Colonic mucosa (tissue), 4 donors: Measurements from ENCODE around the gene HOXC5. TPM values are rescaled to one million over a fixed set of nuclear protein-coding genes. Genes with fewer than 3 reads are reported as not detected.
"Not testable (repeated sequence)": the region's sequence is repeated elsewhere in the genome, so short reads cannot be mapped to it uniquely, and the experiment has no call there.

Source experiments
- DNase-seq: peaks from one replicate; pipeline ENCODE4 v3.0.0-alpha.2; 2020
- H3K27ac ChIP-seq: fragments of 200-600 bp; one replicate; pipeline ENCODE4 v1.8.0; 2021
- H3K27me3 ChIP-seq: fragments of 200-600 bp; one replicate; pipeline ENCODE4 v1.8.0; 2021
- H3K36me3 ChIP-seq: fragments of 200-600 bp; one replicate; pipeline ENCODE4 v1.8.0; 2021
- H3K4me1 ChIP-seq: fragments of 200-600 bp; one replicate; pipeline ENCODE4 v1.8.0; 2021; ENCODE audit warnings: mild to moderate bottlenecking
- H3K4me3 ChIP-seq: fragments of 200-600 bp; one replicate; pipeline ENCODE4 v1.8.0; 2021
- H3K9ac ChIP-seq, 2 donors: one replicate each; pipeline ENCODE4 v1.7.0; 2013; ENCODE audit warnings: control low read depth in 2 of 2, low read depth in 2 of 2, low read length in 2 of 2
- H3K9me3 ChIP-seq: fragments of 200-600 bp; one replicate; pipeline ENCODE4 v1.8.0; 2021
- CTCF ChIP-seq: fragments of 200-600 bp; IDR thresholded peaks from one replicate; pipeline ENCODE4 v1.8.0; 2022; ENCODE audit warnings: antibody characterized with exemption, mild to moderate bottlenecking
- intact Hi-C: fragments of 100-400 bp; cut with DNase I; formaldehyde crosslinking; loops from one replicate; pipeline ENCODE4 v1.14.1; 2022
- total RNA-seq, 2 donors: library from RNA; stranded (reverse); fragmentation: NEBNext Ultra II Directional in 1 of 2; extraction: Animal tissue kit (Norgen Biotek cat#: 25700) in 1 of 2; gene quantifications; one replicate each; pipeline ENCODE4 v1.2.1, GENCODE V29; 2021
- donor health status: healthy.
- donor health status: DM: no; HTN: no; CAD: no.
- donor health status: DM: no; HTN: no; CAD: no.

Gene HOXC5
- total RNA-seq, 2 donors from 2014 or later = not detected

DNA sequence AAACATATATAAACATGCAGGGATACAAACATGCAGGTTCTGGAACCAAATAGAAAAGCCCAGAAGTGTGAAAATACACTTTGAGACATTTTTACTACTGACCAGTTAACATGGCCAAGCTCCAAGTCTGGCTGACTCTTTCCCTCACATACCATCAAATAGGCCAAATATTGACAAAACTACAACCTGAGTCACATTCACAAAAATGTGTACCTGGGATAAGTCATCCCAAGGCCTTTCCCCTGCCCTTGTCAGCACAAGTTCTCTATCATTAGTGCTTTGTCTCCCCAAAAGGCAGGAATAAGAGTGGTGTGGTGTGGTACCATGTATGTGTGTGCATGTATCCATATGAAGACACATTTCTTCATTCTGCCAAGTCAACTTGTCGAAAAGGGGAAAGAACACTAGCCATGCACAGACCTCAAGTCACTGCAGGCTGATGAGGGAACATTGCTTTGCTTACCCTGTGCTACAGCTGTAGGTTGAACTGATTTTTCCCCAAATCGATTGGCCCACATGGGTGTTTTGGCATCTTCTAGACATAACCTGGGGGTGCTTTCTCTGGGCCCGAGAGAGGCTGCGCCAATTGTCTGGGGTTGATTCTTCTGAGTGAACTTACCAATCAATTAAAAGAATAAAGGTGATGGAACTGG, 35.7 kb downstream of the HOXC5 start:
- no peak for TF ChIP-seq CTCF
- intact Hi-C loops = no loop called here
- H3K9ac ChIP-seq = no peak overlapping the region

DNA sequence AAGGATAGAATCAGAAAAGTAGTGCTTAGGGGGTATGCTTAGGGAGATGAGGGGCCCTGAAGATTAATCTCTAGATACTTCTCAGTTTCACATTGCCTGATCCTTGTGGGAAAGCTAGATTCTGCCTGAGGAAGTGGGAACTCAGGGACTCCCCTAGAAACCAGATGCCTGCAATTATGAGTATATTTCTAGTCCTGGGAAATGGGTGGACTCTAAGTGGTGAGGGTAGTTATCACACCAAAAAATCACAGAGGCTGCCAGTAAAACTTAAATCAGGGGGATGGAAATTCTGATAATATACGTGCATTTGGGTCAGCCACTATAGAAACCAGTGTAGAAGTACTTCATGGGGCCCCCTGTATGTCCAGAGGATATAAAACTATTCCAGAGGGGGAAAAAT, 39.1 kb downstream of the HOXC5 start:
- intact Hi-C loops = no loop called here
- Histone ChIP-seq H3K4me1 (no peaks in the 10 kb centered on the region), H3K36me3 (no peaks in the 10 kb centered on the region), H3K9ac (no peak overlapping the region), H3K27ac (no peak overlapping the region), H3K4me3 (no peak overlapping the region), H3K27me3 (no peaks in the 10 kb centered on the region), H3K9me3 (no peaks in the 10 kb centered on the region)
- DNase-seq = no peak
- TF ChIP-seq CTCF = no peak

More for the DNA sequence above, 35.7 kb downstream of the HOXC5 start:
- Histone ChIP-seq H3K4me1 (no peaks in the 10 kb centered on the region), H3K9me3 (no peaks in the 10 kb centered on the region), H3K36me3 (no peaks in the 10 kb centered on the region), H3K4me3 (no peak overlapping the region), H3K27me3 (no peaks in the 10 kb centered on the region), H3K27ac (no peak overlapping the region)
- no peak for DNase-seq

GRCh38 chr12:54074308-54074707, 41.5 kb downstream of the HOXC5 start:
- intact Hi-C loops = no loop called here
- no peaks in the 10 kb centered on the region for H3K4me1 ChIP-seq

GRCh38 chr12:54075409-54075808, 42.6 kb downstream of the HOXC5 start:
- TF ChIP-seq CTCF = no peak
- Histone ChIP-seq H3K27me3 (no peaks in the 10 kb centered on the region), H3K9ac (no peak overlapping the region), H3K4me3 (no peak overlapping the region), H3K9me3 (no peaks in the 10 kb centered on the region), H3K36me3 (no peaks in the 10 kb centered on the region), H3K4me1 (no peaks in the 10 kb centered on the region), H3K27ac (no peak overlapping the region)
- intact Hi-C loops = no loop called here
- DNase-seq = no peak

More at GRCh38 chr12:54074308-54074707, 41.5 kb downstream of the HOXC5 start:
- H3K9me3 ChIP-seq = no peaks in the 10 kb centered on the region
- no peak overlapping the region for H3K9ac ChIP-seq
- no peak overlapping the region for H3K4me3 ChIP-seq
- no peak overlapping the region for H3K27ac ChIP-seq
- no peaks in the 10 kb centered on the region for H3K27me3 ChIP-seq
- H3K36me3 ChIP-seq = no peaks in the 10 kb centered on the region
- TF ChIP-seq CTCF = no peak
- DNase-seq = no peak

- DNase-seq = no peak
- Histone ChIP-seq H3K9me3 (no peaks in the 10 kb centered on the region), H3K4me3 (no peak overlapping the region), H3K36me3 (no peaks in the 10 kb centered on the region), H3K9ac (no peak overlapping the region), H3K27me3 (no peaks in the 10 kb centered on the region), H3K27ac (no peak overlapping the region), H3K4me1 (no peaks in the 10 kb centered on the region)
- no peak for TF ChIP-seq CTCF
- intact Hi-C loops = no loop called here
Measured at GRCh38 chr12:54075974-54076373, 43.1 kb downstream of the HOXC5 start.

- H3K27me3 ChIP-seq, H3K4me3 ChIP-seq, H3K27ac ChIP-seq, DNase-seq, H3K4me1 ChIP-seq, H3K36me3 ChIP-seq, H3K9ac ChIP-seq, intact Hi-C loops, H3K9me3 ChIP-seq: not testable (repeated sequence)
Measured at GRCh38 chr12:54077843-54078242, 45.0 kb downstream of the HOXC5 start.

DNA sequence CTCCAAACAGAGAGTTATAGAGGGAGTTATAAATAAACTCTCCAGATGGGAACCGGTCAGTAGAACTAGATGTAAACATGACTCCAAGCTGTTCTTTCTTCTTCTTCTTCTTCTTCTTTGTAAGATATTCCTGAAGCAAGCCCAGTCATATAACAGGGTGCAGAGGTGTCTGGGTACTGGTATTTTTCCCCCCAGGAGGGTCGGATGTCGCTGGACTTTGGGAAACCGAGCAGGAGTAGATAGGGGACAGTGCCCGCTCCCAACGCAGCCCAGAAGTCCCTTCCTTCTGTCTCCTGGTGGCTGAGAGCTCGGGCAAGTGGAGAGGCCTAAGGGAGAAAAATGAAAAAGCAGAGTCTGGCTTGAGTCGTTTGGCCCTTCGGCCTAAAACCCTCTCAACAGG, 46.3 kb downstream of the HOXC5 start:
- H3K9me3 ChIP-seq, H3K4me1 ChIP-seq, DNase-seq, intact Hi-C loops, H3K9ac ChIP-seq, H3K36me3 ChIP-seq, H3K4me3 ChIP-seq, H3K27me3 ChIP-seq, H3K27ac ChIP-seq: not testable (repeated sequence)

DNA sequence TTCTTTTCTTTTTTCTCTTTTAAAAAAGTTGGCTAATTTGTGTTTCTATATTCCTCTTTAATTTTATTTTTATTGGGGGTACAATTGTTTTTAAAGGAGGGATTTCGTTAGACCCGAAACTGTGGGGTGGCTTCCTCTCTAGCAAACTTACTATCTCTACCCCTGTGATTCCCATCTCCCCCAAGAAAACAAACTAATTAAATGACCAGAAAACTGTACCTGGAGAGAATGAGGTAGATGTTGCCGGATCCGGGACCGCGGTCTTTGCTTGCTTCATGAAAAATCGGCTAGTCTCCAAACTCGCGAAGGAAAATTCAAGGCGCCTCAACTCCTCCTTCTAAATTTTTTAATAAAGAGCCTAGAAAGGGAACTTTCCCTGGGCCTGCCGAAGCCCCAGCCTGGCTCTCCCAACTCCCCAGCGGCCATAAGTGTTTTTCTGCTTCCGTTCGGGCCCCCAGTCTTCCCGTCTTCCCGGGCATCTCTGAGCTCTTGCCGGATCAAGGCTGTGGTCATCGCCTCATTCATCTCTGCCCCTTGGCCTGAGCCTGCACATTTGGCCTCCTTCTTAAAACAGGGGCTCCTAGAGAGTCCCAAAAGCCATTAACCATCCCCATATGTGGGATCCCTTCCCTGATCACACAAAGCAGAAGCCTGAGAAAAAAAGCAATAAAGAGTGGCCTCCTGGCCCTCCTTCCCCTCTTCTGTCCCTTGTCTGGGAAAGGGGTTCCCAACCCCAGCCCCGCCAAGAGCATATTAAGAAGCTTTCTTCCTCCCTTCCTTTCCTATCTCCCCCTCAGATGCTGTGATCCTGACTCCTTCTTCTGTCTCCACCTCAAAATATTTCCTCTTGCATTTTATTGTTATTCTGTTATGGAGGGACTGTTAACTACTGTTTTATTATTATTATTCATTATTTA, 47.4 kb downstream of the HOXC5 start:
- H3K27me3 ChIP-seq, intact Hi-C loops, H3K9ac ChIP-seq, H3K9me3 ChIP-seq, H3K4me1 ChIP-seq, DNase-seq, H3K36me3 ChIP-seq, H3K4me3 ChIP-seq, H3K27ac ChIP-seq: not testable (repeated sequence)
